IPS DF 4.7 (cell line): ENCODE measurements around the gene LRRC37B.
"Not testable (repeated sequence)": the region's sequence is repeated elsewhere in the genome, so short reads cannot be mapped to it uniquely, and the experiment has no call there.

Experiments used
- DNase-seq: peaks from one replicate; pipeline ENCODE4 v3.0.0-alpha.2; 2013; ENCODE audit warnings: low spot score; ENCODE audit errors: extremely low read depth

Gene LRRC37B

GRCh38 chr17:32084942-32085829, 78.0 kb downstream of the LRRC37B start:
- DNase-seq: not testable (repeated sequence)

- not testable (repeated sequence) for DNase-seq
These were observed 79.7 kb downstream of the LRRC37B start for GRCh38 chr17:32086833-32087232.

GRCh38 chr17:32092062-32092461, 84.9 kb downstream of the LRRC37B start:
- DNase-seq: not testable (repeated sequence)

DNA sequence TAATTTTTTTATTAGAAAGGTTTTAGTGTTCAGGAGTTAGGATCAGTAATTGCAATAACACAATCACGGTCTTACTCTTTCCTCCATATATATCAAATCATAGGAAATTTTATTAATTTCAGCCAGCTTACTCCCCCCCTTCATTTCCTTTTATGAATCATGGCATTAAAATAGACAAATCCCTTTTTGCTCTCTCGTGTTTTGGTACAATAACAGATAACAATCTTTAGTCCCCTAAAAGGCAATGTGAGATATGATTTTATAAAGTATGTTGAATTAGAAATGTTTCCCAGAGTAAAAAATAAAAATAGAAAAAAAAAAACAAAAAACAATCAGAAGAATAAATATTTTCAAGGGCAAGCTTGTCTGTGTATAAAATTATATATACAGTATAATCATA, 92.5 kb downstream of the LRRC37B start:
- no peak for DNase-seq

DNA sequence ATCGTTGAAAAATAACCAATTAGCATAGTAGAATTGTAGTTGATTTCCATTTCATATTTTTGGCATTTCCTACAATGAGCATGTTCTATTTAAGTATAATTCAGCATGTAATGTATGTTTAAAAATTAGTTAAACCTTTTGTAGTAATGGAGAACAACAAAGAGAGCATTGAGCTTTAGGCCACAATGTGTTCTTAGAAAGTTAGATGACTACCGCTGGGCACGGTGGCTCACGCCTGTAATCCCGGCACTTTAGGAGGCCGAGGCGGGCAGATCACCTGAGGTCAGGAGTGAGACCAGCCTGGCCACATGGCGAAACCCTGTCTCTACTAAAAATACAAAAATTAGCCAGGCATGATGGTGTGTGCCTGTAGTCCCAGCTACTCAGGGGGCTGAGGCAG, 93.1 kb downstream of the LRRC37B start:
- not testable (repeated sequence) for DNase-seq

DNA sequence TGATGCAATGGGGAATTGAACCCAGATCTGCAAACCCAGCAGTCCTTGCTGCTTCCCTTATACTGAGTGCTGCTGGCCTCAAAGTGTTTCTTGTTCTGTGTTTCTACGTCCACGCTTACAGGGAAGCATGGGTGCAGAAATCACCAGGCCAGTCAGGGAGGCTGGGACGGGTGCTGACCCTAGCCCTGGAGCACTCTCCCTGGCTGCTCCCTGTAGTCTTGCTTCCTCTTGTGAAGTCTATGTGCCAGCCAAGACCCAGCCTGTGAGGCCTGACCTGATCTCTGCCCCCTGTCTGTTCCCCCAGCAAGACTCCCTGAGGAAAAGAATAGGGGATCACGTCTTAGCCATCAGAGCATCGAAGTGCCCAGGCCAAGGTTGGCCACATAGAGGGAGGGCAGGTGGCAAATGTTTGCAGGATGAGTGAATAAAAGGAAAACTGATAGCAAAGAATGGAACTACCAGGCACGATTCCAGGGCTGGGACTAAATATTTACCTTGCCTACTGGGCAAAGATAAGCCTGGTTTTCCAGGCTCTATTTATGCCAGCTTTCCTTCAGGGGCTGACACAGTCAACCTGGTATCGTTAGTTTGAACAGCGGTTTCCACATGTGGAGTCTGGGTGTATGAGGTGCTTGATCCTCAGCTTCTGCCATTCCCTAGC, 93.9 kb downstream of the LRRC37B start:
- DNase-seq: no peak

GRCh38 chr17:32102172-32102571, 95.0 kb downstream of the LRRC37B start:
- DNase-seq: no peak

GRCh38 chr17:32102646-32103186, 95.5 kb downstream of the LRRC37B start:
- DNase-seq: no peak
